B cell (primary cell): ENCODE data around the gene AK1.

Experiments
- CTCF ChIP-seq: fragments of 200-600 bp; IDR thresholded peaks from one replicate; pipeline ENCODE4 v1.8.0; 2022; ENCODE audit warnings: antibody characterized with exemption, mild to moderate bottlenecking
- EZH2 ChIP-seq: IDR thresholded peaks from 2 replicates; pipeline ENCODE4 v1.6.1; 2012; ENCODE audit warnings: borderline replicate concordance, low read depth, mild to moderate bottlenecking, moderate library complexity, low read length; ENCODE audit not compliant: insufficient read depth, poor library complexity, severe bottlenecking

- TF ChIP-seq CTCF (no peak), EZH2 (no peak)
Measured at GRCh38 chr9:127923046-127923445, 45.6 kb upstream of the AK1 start.
